HG02759 (cell line): ENCODE measurements around the gene CDH4.

Source experiments
- ATAC-seq: cut with Tn5 transposase; IDR thresholded peaks from one replicate; pipeline ENCODE4 v1.9.1; 2021; ENCODE audit warnings: mild to moderate bottlenecking, moderate library complexity; ENCODE audit not compliant: unreplicated experiment

Gene CDH4

GRCh38 chr20:61567204-61567603 lies 315.1 kb downstream of the CDH4 start:
- no peak for ATAC-seq

GRCh38 chr20:61569825-61570224 lies 317.8 kb downstream of the CDH4 start:
- ATAC-seq, result no peak

GRCh38 chr20:61570646-61571195 lies 318.7 kb downstream of the CDH4 start:
- no peak for ATAC-seq

- ATAC-seq, result no peak
Measured at GRCh38 chr20:61571221-61571620, 319.2 kb downstream of the CDH4 start.

- ATAC-seq, result no peak
Measured at GRCh38 chr20:61571916-61572711, 320.1 kb downstream of the CDH4 start.

GRCh38 chr20:61572789-61573188 lies 320.7 kb downstream of the CDH4 start:
- ATAC-seq, result no peak

GRCh38 chr20:61573415-61574305 lies 321.6 kb downstream of the CDH4 start:
- no peak for ATAC-seq

GRCh38 chr20:61575151-61575937 lies 323.3 kb downstream of the CDH4 start:
- no peak for ATAC-seq

GRCh38 chr20:61576372-61576771 lies 324.3 kb downstream of the CDH4 start:
- ATAC-seq, result no peak

- no peak for ATAC-seq
Measured at GRCh38 chr20:61577065-61577464, 325.0 kb downstream of the CDH4 start.

- no peak for ATAC-seq
Measured at GRCh38 chr20:61579908-61580307, 327.8 kb downstream of the CDH4 start.

GRCh38 chr20:61580958-61581824 lies 329.1 kb downstream of the CDH4 start:
- no peak for ATAC-seq

GRCh38 chr20:61581825-61582188 lies 329.7 kb downstream of the CDH4 start:
- ATAC-seq, result no peak

- ATAC-seq, result no peak
Measured at GRCh38 chr20:61582196-61582923, 330.3 kb downstream of the CDH4 start.

GRCh38 chr20:61583356-61583755 lies 331.3 kb downstream of the CDH4 start:
- no peak for ATAC-seq

- ATAC-seq, result no peak
Measured at GRCh38 chr20:61584851-61585250, 332.8 kb downstream of the CDH4 start.

GRCh38 chr20:61585764-61586163 lies 333.7 kb downstream of the CDH4 start:
- ATAC-seq, result no peak

- ATAC-seq, result no peak
Measured at GRCh38 chr20:61587036-61587435, 335.0 kb downstream of the CDH4 start.

- ATAC-seq, result no peak
Measured at GRCh38 chr20:61587681-61588289, 335.7 kb downstream of the CDH4 start.
